Measurements from ENCODE around the gene RYR2.

DNA sequence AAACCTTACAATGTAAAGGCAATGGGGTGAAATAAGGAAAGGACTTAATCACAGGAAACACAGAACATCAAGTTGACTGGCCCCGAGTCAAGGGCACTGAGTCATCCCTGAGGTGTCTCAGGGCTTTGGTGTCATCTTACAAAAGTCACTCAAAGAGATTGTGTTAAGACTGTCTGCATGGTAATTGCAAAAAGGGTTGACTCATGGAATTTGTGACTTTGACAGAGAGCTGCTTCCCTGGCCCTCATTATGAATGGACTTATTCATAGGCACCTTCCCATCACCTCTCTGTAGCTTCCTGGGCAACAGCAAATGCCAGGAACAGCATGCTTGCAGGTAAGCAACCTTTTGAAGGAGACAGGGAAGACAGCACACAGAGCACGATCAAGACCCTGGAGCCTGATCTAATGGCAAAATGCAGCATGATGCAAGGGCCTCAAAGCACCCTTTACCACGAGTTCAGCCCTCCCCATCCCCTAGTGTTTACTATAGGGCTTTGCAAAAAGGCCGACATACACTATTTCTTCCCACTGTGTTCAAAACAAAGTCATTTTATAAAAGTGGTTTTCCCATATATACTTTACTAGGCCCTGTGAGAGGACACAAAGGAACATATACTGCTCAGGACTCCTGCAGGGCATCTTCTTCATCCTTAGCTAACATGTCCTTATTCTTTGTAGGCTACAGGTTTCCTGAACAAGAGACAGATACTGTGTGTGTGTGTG is 831.7 kb downstream of the RYR2 start:
- TF ChIP-seq, protein P1, sequence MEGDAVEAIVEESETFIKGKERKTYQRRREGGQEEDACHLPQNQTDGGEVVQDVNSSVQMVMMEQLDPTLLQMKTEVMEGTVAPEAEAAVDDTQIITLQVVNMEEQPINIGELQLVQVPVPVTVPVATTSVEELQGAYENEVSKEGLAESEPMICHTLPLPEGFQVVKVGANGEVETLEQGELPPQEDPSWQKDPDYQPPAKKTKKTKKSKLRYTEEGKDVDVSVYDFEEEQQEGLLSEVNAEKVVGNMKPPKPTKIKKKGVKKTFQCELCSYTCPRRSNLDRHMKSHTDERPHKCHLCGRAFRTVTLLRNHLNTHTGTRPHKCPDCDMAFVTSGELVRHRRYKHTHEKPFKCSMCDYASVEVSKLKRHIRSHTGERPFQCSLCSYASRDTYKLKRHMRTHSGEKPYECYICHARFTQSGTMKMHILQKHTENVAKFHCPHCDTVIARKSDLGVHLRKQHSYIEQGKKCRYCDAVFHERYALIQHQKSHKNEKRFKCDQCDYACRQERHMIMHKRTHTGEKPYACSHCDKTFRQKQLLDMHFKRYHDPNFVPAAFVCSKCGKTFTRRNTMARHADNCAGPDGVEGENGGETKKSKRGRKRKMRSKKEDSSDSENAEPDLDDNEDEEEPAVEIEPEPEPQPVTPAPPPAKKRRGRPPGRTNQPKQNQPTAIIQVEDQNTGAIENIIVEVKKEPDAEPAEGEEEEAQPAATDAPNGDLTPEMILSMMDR (IDR thresholded peaks at IDR 0.05), result no peak
- TF ChIP-seq POLR2A (IDR thresholded peaks at IDR 0.05), result no peak

All from heart left ventricle (tissue), 13 donors.